C1 segment of cervical spinal cord (tissue), 14 donors: ENCODE results near the gene NBPF12.
"Not testable (repeated sequence)": the region's sequence is repeated elsewhere in the genome, so short reads cannot be mapped to it uniquely, and the experiment has no call there.

ENCODE experiments used
- DNase-seq, 14 donors: peaks; one replicate each; lab custom pipeline; 2025; lab: John Stamatoyannopoulos, UW

NBPF12 gene

DNA sequence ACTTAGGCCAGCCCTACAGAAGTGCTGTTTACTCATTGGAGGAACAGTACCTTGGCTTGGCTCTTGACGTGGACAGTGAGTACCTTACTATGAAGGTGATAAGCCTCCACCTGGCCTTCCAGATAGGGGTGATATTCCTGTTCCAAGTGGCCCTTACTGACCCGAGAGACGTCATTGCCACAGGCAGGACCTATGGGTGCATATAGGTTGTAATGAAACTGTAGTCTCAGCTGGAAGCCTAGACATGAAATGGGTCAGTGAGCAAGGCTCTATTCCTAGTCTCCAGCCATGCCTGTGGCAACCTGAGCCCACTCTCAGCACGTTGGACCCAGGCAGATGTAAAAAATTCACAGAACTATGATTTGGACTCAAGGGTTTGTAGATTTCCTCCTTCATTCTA, 48.3 kb downstream of the NBPF12 start:
- not testable (repeated sequence) for DNase-seq

DNA sequence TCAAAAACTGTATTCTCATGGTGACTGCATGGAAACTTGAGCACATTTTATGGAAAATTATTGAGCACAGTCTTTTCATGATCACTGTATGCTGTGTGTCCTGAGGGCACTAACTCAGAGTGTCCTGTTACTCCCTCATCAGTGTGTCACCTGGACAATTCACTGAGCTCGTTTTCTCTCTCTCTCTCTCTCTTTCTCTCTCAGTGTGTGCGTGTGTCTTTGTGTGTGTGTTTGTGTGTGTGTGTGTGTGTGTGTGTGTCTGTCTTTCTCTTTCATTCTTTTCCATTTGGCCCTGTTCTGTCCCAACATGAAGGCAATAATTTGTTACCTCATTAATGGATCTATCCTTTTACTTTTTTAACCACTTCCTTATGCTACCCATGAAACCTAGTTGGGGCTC, 49.4 kb downstream of the NBPF12 start:
- not testable (repeated sequence) for DNase-seq

DNA sequence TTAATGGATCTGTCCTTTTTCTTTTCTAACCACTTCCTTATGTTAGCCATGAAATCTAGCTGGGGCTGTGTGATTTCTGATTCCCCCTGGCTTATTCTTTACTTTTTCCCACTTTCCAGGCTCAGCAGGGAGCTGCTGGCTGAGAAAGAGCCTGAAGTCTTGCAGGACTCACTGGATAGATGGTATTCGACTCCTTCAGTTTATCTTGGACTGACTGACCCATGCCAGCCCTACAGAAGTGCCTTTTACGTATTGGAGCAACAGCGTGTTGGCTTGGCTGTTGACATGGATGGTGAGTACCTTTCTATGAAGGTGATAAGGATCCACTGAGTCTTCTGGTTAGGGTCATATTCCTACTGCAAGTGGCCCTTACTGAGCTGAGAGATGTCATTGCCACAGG, 51.3 kb downstream of the NBPF12 start:
- DNase-seq = not testable (repeated sequence)

DNA sequence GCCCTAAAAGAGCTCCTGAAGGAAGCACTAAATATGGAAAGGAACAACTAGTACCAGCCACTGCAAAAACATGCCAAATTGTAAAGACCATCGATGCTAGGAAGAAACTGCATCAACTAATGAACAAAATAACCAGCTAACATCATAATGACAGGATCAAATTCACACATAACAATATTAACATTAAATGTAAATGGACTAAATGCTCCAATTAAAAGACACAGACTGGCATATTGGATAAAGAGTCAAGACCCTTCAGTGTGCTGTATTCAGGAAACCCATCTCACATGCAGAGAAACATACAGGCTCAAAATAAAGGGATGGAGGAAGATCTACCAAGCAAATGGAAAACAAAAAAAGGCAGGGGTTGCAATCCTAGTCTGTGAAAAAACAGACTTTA, 70.4 kb downstream of the NBPF12 start:
- not testable (repeated sequence) for DNase-seq

DNA sequence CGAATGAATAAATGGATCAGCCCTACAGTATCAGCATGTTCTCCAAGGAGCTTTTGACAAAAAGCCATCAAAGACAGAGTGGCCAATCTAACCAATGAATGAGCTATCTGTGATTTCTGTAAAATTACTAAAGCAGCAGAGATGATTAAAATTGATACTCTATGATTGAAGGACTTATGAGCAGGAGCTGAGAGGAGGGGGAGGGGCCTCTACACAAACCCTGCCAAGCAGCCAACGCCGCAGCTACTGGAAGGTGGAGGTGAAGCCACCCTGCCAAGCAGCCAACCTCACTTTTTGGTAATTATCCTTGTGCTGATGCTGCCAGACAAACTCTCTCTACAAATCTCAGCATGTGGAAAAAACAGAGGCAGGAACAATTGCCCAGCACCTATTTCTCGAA, 88.9 kb downstream of the NBPF12 start:
- not testable (repeated sequence) for DNase-seq

DNA sequence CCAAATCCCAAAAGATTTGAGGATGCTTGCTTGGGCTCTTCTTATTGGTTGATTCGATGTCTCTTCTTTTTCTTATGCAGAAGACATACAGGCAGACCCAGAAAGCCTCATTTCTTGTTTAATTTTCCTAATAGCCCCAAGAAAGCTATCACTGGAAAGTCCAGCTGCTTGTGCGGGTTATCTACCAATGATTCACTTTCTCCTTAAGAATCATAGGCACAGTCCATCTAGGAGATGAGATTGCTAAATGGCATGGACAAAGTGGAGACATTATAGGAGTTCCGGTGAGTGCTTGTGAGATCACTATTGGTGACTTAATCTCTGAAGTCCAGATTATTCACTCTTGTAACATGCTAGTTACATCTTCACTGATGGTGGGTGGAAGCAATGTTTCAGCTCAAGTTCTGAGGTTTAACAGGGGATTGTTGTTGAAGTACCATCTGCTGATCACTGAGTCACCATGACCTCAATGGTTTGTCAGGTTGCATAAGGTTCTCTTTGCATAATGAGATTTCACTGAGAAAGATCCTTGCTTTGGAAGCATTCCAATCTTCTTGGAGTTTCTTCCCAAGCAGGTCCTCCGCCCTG, 92.0 kb downstream of the NBPF12 start:
- not testable (repeated sequence) for DNase-seq

DNA sequence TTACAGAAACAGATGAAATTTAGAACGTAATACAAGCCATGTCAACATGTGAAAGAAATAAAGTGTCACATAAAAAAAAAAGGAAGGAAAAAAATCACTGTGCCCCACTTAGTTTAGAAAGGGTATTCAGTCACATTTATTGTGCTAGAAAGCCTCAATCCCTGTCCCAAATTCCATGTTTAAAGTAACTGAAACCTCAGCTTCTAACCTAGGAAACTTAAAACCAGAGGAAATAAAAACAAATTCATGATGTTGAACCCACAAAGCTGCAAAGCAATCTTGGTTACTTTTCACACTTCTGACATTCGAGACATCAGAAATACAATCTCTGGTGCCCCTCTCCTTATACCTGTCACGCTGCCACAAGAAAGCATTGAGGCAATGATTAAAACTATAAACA, 101.8 kb downstream of the NBPF12 start:
- no peak for DNase-seq

DNA sequence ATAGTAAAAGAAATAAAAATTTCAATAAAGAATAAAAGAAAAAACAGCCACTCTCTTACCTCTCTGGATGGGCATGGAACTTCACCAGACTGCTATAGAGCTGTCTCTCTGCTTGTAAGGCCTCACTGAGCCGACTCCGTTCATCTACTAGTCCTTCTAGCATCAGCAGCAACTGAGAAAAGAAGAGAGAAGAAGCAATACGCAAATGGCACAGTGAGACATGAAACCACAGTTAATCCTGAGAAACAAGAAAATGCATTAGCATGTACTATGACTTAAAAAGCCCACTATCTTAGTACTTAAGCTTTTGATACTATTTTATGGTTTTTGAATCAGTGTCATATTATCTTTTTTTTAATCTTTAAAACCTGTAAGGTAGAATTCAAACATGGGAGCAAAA, 104.8 kb downstream of the NBPF12 start:
- DNase-seq = not testable (repeated sequence)

DNA sequence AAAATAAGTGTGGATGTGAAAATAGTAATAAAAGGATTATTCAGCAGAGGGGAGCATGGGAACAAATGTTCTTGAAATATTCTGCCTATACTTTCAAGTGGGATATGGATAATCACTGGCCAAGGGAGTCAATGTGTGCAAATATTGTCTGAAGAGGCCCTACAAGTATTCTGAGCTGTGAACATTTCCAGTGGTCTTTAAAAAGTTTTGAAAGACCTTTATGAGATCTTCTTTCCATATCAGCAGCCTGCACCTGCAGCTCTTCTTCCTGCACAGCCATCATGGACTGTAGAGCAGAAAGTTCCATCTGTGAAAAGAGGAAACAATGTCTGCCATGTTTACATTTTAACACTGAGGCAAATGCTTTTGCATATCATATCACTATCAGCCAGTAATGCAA, 106.4 kb downstream of the NBPF12 start:
- DNase-seq = not testable (repeated sequence)
